22Rv1 (cell line): Measurements from ENCODE around the gene SULF2.

Source experiments
- H3K27ac ChIP-seq: fragments of 450-650 bp; 2 replicates; pipeline ENCODE4 v1.5.1; 2017
- CTCF ChIP-seq: fragments of 450-650 bp; IDR thresholded peaks from 2 replicates; pipeline ENCODE4 v1.5.1; 2017; ENCODE audit warnings: mild to moderate bottlenecking
- ZFX ChIP-seq: fragments of 450-650 bp; IDR thresholded peaks from 2 replicates; pipeline ENCODE4 v1.6.1; 2017; ENCODE audit warnings: antibody characterized with exemption, borderline replicate concordance

SULF2 gene

DNA sequence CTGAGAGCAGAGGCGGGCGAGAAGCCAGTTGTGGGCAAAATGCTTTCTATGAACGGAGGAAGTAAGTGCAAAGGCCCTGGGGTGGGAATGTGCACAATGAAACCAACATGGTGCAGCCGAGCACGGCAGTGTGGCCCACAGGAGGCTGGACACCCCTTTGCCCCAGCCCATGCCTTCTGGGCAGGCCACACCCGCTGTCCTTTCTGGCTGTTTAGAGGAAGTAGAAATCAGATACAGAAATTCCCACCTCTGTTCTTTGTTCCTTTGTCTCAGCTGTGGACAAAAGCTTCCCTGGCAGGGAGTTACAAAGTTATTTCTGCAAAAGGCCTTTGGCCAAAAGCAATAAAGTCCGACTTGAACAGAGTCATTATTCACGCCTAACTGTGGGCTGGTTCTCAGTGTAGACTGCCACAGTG is 11.9 kb downstream of the SULF2 start:
- TF ChIP-seq CTCF (no peak), ZFX (no peak)
- no peak overlapping the region for H3K27ac ChIP-seq

DNA sequence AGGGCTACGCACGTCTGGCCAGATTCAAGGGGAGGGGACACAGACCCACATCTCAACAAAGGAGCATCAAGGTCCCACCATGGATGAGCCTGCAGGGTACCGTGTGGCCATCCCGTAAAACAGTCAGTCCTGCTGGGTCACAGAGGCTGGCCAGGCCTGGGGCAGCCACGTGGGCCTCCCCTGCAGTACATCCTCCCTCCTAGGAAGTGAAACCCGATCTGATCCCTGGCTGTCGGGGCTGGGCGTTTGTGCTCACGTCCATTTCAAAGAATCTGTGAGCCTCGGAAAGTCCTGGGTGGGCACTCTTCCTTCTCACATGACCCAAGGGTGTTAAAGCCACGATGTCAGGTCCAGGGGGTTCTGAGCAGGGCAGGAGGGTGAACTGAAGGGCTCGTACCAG is 14.3 kb downstream of the SULF2 start:
- TF ChIP-seq CTCF (no peak), ZFX (no peak)
- no peak overlapping the region for H3K27ac ChIP-seq

DNA sequence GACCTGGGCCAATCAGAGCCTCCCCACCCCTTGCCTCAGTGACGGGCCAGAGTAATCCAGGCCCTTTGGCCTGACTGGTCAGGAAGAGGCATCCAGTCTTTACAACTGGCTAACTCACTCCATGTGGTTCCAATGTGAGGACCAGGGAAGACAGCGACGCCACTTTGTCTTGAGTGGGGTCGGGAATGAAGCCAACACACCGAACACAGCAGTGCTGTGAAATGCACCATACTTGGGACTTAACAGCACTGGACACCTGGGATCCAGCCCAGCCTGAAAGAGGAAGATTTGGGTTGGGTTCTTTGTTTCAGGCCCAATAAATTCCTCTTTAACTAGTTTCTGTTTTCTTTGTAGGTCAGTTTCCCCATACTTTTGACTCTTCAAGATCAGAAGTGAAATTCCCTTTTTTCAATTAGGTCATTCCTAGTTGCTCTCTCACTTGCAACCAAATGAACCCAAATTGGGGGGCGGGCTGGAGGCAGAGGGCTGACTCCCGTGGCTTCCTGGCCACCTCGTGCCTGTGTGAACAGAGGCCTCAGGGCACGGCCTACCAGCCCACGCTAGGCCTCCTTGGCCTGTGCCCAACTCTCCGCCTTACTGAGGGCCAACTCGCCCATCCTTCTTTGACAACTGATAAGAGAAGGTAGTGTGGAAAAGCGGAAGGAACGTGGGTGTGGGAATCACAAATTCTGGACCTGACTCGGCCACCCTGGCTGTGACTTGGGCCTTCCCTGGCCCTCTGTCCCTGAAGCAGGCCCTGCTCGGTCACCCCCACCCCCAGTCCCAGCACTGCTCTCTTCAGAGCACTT is 17.1 kb downstream of the SULF2 start:
- TF ChIP-seq CTCF, result no peak
- no peak for TF ChIP-seq ZFX
- H3K27ac ChIP-seq, result no peak overlapping the region

DNA sequence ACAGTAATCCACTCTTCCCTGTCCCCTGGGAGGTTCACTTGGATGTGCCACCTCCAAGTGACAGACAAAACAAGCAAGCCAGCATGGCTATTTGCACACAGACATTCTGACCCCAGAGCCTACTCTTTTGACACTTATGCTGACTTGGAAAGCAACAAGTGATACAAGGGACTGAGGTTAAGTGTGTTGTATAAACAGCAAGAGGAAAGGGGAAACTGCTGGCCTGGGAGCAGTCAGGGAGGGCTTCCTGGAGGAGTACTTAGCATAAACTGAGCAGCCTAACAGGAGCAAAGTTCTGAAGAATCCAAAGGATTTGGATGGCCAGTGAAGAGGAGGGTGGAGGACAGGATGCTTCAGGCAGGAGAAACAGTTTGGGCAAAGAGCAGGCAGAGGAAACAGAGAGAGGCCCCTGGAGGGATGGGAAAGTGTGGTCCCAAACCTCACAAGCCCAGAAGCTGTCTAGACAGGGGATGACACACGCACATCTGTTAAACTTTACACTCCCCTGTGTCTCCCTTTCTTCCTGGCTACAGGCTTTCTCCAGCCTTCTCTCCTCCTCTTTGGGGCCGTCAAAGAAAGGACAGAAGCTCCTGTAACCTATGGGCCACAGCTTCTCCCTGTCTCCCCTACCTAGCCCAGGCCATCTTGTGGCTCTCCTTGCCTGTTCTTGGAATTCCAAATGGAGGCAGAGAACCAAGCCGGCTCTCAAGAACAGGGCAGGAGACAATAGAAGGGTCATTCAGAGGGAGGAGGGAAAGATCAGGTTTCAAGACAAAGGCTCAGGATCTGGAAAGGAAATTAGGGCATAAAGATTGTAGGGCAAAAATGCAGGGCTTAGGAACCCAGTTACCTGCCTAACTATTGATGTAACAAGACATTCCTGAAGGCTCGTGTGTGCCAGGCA is 19.3 kb downstream of the SULF2 start:
- H3K27ac ChIP-seq, result no peak overlapping the region

DNA sequence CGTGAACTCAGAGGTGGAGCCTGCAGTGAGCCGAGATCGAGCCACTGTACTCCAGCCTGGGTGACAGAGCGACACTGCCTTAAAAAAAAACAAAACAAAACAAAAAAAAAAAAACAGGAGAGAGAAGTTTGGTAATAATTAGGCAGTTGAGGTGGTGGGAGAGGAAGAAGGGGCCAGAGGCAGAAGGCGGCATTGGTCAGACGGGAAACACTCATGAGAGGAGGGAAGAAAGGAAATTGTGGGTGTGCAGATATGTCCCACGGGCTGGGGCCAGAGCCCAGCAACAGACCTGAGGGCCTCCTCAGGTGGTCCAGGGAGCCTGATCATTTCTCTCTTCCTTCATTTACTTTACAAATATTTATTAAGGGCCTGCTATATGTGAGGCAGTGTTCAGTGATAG is 20.0 kb downstream of the SULF2 start:
- TF ChIP-seq CTCF (no peak), ZFX (no peak)
- H3K27ac ChIP-seq, result no peak overlapping the region

More for the DNA sequence above, 19.3 kb downstream of the SULF2 start:
- TF ChIP-seq CTCF (no peak), ZFX (no peak)

DNA sequence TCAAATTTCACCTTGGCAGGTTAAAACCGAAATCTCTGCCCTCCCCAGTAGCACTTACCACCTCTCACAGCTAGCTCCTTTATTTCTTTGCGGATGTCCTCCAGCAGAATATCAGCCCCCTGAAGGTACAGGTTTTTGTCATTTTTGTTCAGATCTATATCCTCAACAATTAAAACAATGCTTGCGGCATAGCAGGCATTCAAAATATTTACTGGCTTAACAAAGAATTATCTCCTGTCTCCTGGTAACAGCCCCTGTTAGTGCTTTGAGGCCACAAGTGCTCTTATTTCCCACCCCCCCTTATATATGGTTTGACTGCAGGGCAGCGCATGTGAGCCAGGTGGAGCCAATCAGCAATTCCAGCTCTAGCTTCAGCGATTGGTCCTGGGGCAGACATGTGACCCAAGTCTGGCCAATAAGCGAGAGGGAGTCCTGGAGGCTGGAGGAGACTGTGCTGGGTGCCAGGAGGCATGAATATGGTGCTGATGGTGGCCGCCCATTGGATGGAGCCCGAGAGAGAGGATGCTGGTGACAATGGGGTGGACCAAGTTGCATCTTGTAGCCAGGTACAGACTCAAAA is 21.0 kb downstream of the SULF2 start:
- no peak overlapping the region for H3K27ac ChIP-seq
- no peak for TF ChIP-seq CTCF
- TF ChIP-seq ZFX, result no peak
